GM19043 (cell line): ENCODE measurements around the gene VENTX.
"Not testable (repeated sequence)": the region's sequence is repeated elsewhere in the genome, so short reads cannot be mapped to it uniquely, and the experiment has no call there.

Experiments used
- ATAC-seq: cut with Tn5 transposase; IDR thresholded peaks from one replicate; pipeline ENCODE4 v1.9.1; 2021; ENCODE audit warnings: low read depth; ENCODE audit not compliant: unreplicated experiment

The VENTX gene

DNA sequence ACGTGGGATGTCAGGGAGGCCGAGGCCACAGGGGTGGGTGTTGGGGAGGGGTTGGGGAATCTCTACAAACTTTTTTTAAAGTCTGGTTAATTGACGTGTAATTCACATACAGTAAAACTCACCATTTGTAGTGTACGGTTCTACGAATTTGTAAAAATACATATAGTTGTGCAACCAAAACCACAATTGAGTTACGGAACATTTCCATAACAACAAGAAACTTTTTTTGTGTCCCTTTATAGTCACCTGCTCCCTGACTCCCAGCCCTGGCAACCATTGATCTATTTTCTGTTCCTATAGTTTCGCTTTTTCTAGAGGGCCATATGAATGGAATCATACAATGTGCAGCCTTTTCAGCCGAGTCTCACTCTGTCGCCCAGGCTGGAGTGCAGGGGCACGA, 2.9 kb upstream of the VENTX start:
- not testable (repeated sequence) for ATAC-seq

GRCh38 chr10:133235265-133235855, 2.3 kb upstream of the VENTX start:
- ATAC-seq: no peak

- no peak for ATAC-seq
Observed at GRCh38 chr10:133235932-133236331, 1.7 kb upstream of the VENTX start.

DNA sequence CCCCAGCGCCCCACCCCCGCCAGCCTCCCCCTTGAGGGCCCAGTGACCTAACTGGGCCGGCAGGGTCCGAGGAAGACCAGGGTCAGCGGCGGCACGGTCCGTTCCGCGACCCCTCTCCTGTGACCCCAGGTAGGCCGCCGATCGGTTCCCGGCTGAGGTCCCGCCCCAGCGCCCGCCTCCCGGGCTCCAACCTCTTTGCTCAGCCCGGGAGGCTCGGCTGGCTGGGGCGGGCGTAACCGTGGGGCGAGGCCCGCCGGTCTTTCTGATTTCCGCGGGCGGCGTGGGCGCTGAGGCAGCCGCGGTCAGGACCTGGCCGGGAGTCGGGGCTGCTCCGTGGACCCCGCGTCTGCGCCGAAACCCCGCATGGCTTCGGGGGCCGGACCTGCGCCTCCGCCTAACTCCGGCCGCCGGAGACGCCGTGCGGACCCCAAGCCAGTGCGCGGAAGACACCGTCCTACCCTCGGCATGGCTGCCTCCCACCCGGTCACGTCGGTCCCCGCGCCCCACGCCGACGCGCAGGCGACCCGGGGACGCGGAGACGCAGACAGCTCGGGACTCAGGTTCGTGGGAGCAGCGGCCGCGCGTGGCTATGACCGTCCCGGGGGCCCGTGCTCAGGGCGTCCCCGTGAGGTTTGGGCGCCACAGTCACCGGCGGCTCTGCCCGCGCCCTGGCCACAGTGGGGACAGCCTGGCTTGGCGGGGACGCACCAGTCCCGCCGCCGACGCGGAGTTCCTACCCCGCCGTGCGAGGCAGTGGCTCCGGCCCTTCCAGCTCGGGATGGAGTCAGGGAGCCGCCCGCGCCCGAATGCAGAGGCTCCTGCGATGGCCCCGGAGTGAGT, 1.0 kb upstream of the VENTX start:
- no peak for ATAC-seq

- ATAC-seq: no peak
Observed at GRCh38 chr10:133237241-133237587, 441 bp upstream of the VENTX start.

GRCh38 chr10:133238466-133238804, 780 bp downstream of the VENTX start:
- ATAC-seq: no peak

- no peak for ATAC-seq
Observed at GRCh38 chr10:133239990-133240389, 2.3 kb downstream of the VENTX start.

- ATAC-seq: no peak
Observed at GRCh38 chr10:133241501-133242205, 4.0 kb downstream of the VENTX start.

- no peak for ATAC-seq
Observed at GRCh38 chr10:133242611-133243356, 5.1 kb downstream of the VENTX start.

DNA sequence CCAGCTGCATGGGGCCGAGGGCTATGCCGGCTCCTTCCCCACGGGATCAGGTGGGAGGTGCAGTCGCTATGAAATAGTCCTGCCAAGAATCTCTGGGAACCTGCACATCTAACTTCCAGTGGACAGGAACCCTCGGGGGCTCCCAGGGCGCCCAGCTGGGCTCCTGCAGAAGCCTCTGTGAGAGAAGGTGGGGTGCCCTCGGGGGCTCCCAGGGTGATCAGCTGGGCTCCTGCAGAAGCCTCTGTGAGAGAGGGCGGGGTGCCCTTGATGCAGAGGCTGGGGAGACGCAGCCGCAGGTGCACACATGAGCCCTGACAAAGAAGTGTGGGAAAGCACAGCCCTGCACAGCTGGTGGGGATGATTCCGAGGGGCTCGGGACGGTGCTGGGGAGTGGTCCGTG, 5.9 kb downstream of the VENTX start:
- no peak for ATAC-seq

- ATAC-seq: no peak
Observed at GRCh38 chr10:133245439-133246235, 8.0 kb downstream of the VENTX start.

DNA sequence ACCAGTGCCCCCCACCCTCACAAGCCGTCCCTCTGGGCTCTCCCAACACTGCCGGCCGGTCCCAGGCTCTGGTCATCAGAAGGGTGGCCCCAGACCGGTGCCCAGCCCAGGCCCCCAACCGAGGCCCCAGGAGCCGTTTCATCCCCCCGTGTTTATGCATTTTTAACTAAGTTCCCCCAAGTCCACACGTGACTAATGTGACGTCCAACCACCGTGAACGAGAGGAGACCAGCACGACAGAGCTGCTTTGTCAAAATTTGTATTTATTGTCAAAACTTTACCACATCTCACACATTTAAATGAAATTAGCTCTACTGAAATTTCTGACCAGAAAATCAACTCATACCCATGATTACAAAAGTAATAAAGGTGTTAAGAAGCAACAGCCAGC, 8.6 kb downstream of the VENTX start:
- ATAC-seq: no peak

- ATAC-seq: no peak
Observed at GRCh38 chr10:133247681-133248333, 10.2 kb downstream of the VENTX start.

- no peak for ATAC-seq
Observed at GRCh38 chr10:133248334-133248715, 10.7 kb downstream of the VENTX start.

DNA sequence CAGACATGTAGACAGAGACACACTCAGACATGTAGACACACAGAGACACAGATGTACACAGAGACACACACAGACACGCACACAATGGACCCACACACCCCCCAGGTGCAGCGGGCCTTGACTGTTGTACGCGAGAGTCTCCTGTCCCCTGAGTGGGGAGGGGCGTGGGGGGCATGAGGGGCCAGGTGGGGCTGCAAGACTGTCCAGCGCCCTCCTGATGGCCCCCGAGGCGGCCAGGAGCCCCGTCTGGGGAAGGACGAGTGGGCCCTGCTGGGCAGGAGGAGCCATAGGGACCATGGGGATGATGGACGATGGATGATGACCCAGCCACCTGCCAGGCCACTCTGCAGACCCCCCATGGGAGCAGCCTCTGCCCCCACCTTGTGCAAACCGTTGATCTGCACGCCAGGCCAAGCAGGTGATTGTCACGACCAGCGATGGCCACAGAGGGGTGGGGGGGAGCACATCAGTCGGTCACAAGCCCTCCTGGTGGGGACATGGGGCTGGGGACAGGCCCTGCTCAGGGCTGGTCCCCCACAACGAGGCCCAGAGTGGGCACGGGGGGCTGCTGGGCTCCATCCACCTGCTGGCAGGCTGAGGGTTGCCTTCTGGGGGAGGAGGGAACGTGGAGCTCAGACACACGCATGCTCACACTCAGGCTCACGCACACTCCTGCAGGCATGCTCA, 11.6 kb downstream of the VENTX start:
- no peak for ATAC-seq

- ATAC-seq: no peak
Observed at GRCh38 chr10:133249975-133250754, 12.5 kb downstream of the VENTX start.

DNA sequence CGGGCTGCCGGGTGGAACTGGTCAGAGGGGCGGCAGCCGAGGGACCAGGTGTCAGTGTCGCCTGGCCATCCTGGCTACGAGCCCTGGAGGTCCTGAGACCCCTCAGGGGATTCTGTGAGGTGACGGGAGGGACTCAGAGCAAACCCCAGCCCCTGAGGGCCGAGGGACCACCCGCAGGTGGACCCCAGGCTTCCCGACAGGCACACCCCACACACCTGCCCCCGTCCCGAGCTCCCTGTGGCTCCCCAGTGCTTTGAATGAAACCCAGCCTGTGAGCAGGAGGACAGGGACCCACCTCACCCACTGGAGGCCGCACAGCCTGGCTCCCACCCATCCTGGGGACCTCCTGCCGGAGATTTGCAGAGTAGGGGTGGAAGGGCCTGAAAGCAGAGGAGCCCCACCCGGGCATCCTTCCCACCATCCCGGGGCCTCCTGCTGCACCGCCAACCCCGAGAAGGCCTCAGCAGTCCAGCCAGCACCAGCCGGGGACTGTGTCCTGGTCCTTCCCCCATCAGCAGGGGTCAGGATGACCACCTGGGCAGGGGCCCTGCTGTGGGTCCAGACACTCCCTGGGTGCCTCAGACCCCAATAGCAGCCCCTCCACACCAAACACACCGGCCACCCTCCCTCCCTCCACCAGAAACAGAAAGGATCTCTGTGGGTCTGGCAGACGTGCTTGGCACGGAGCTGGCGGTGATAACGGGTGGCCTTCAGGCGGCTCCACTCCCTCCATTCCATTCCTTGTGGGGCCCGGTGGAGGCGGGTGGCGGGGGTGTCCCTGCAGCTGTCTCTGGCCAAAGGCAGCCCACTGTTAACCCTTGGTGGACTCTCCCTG, 13.9 kb downstream of the VENTX start:
- ATAC-seq: no peak

GRCh38 chr10:133252223-133252552, 14.5 kb downstream of the VENTX start:
- ATAC-seq: no peak
